ENCODE results near the gene SERPINF2. TPM values are rescaled to one million over a fixed set of nuclear protein-coding genes. Genes with fewer than 3 reads are reported as not detected.
"Not testable (repeated sequence)": the region's sequence is repeated elsewhere in the genome, so short reads cannot be mapped to it uniquely, and the experiment has no call there.

The SERPINF2 gene
- total RNA-seq, 1 donor from 2014 or later, result 0.91 TPM

GRCh38 chr17:1786708-1787107 is 44.0 kb downstream of the SERPINF2 start:
- intact Hi-C loops (cut with micrococcal nuclease), result no loop called here

GRCh38 chr17:1787301-1787902 is 44.7 kb downstream of the SERPINF2 start:
- intact Hi-C loops (cut with micrococcal nuclease), result no loop called here

GRCh38 chr17:1789936-1790335 is 47.3 kb downstream of the SERPINF2 start:
- intact Hi-C loops (cut with micrococcal nuclease), result no loop called here

GRCh38 chr17:1792495-1793446 is 50.1 kb downstream of the SERPINF2 start:
- intact Hi-C loops (cut with micrococcal nuclease), result no loop called here

- intact Hi-C loops (cut with micrococcal nuclease), result no loop called here
Observed at GRCh38 chr17:1793447-1793806, 50.8 kb downstream of the SERPINF2 start.

- intact Hi-C loops (cut with micrococcal nuclease), result no loop called here
Observed at GRCh38 chr17:1796800-1797199, 54.1 kb downstream of the SERPINF2 start.

GRCh38 chr17:1797323-1797722 is 54.7 kb downstream of the SERPINF2 start:
- intact Hi-C loops (cut with micrococcal nuclease), result no loop called here

- intact Hi-C loops (cut with micrococcal nuclease), result not testable (repeated sequence)
Observed at GRCh38 chr17:1797846-1798245, 55.2 kb downstream of the SERPINF2 start.

- intact Hi-C loops (cut with micrococcal nuclease), result no loop called here
Observed at GRCh38 chr17:1800240-1800639, 57.6 kb downstream of the SERPINF2 start.

GRCh38 chr17:1800712-1801111 is 58.0 kb downstream of the SERPINF2 start:
- intact Hi-C loops (cut with micrococcal nuclease), result no loop called here

GRCh38 chr17:1802429-1802828 is 59.8 kb downstream of the SERPINF2 start:
- intact Hi-C loops (cut with micrococcal nuclease), result no loop called here

GRCh38 chr17:1803280-1803679 is 60.6 kb downstream of the SERPINF2 start:
- intact Hi-C loops (cut with micrococcal nuclease), result no loop called here

Other genes with a start within 250 kb of the SERPINF2 start
- gene INPP5K, start 226.3 kb upstream of the SERPINF2 start, total RNA-seq, result 47.4 and 53.8 TPM in 2 replicates
- gene PITPNA, start 180.1 kb upstream of the SERPINF2 start, total RNA-seq, result 64.2 and 64.8 TPM in 2 replicates
- gene SLC43A2, start 114.0 kb upstream of the SERPINF2 start, total RNA-seq, result 0.32 and 0.56 TPM in 2 replicates
- 11.1 and 11.4 TPM in 2 replicates for gene SCARF1, start 97.1 kb upstream of the SERPINF2 start, total RNA-seq
- gene RILP, start 93.0 kb upstream of the SERPINF2 start, total RNA-seq, result 7.5 and 7.7 TPM in 2 replicates
- 375 and 386 TPM in 2 replicates for gene PRPF8, start 58.0 kb upstream of the SERPINF2 start, total RNA-seq
- gene TLCD2, start 32.5 kb upstream of the SERPINF2 start, total RNA-seq, result 0.17 and 0.20 TPM in 2 replicates
- gene WDR81, start 18.2 kb upstream of the SERPINF2 start, total RNA-seq, result 58.4 and 59.3 TPM in 2 replicates
- gene SERPINF1, start 19.2 kb downstream of the SERPINF2 start, total RNA-seq, result 0.90 TPM in 1 of 2 replicates, not detected in the other
- gene SMYD4, start 87.0 kb downstream of the SERPINF2 start, total RNA-seq, result 39.8 and 40.9 TPM in 2 replicates
- gene RPA1, start 87.1 kb downstream of the SERPINF2 start, total RNA-seq, result 260 and 281 TPM in 2 replicates

Measured in T-helper 1 cell treated with Interleukin-12 subunit alpha and Interleukin-12 subunit beta and Interleukin-4 antibody, amounts not matched to agents 30 ng/mL and 1 ng/mL, for 36 hours (primary cell).